A673 (cell line): ENCODE data around the gene SERPINE1. TPM values are rescaled to one million over a fixed set of nuclear protein-coding genes. Genes with fewer than 3 reads are reported as not detected.

Source experiments
- BruUV-seq: library from RNA; stranded (reverse); fragments of 400-500 nt; replicated peaks from 2 replicates; lab custom pipeline; 2021; lab: Mats Ljungman, UMichigan
- CTCF ChIA-PET: fragments of 300-600 bp; sonication (Branson Sonifier 250); formaldehyde crosslinking; loops from one replicate; lab custom pipeline; 2022; ENCODE audit warnings: antibody characterized with exemption; lab: Charles Lee
- POLR2A ChIA-PET: fragments of 300-600 bp; sonication (Branson Sonifier 250); formaldehyde crosslinking; loops from one replicate; lab custom pipeline; 2022; ENCODE audit warnings: antibody characterized with exemption; ENCODE audit not compliant: low non-redundant PET; lab: Charles Lee
- DNase-seq: peaks from one replicate; pipeline ENCODE4 v3.0.0-alpha.2; 2015; ENCODE audit warnings: low spot score
- H3K27ac ChIP-seq: fragments of 200-600 bp; sonication (generic); 2 replicates; pipeline ENCODE4 v1.5.1; 2016; ENCODE audit warnings: mixed run types, low read depth, mild to moderate bottlenecking, mixed read lengths, antibody characterized with exemption, low read length; ENCODE audit not compliant: poor library complexity, severe bottlenecking
- H3K27me3 ChIP-seq: fragments of 200-600 bp; sonication (generic); replicated peaks from 2 replicates; pipeline ENCODE4 v1.6.1; 2017; ENCODE audit warnings: mixed run types, low read depth, mild to moderate bottlenecking, mixed read lengths, antibody characterized with exemption, low read length; ENCODE audit not compliant: insufficient read depth, poor library complexity
- H3K36me3 ChIP-seq: fragments of 200-600 bp; sonication (generic); 2 replicates; pipeline ENCODE4 v1.6.1; 2016; ENCODE audit warnings: mixed run types, mild to moderate bottlenecking, mixed read lengths, antibody characterized with exemption, low read length; ENCODE audit not compliant: insufficient read depth, poor library complexity, severe bottlenecking
- H3K4me1 ChIP-seq: fragments of 200-600 bp; sonication (generic); 2 replicates; pipeline ENCODE4 v1.6.1; 2017; ENCODE audit warnings: mixed run types, mild to moderate bottlenecking, mixed read lengths, antibody characterized with exemption, low read length; ENCODE audit not compliant: insufficient read depth, poor library complexity, severe bottlenecking
- H3K4me3 ChIP-seq: fragments of 200-600 bp; sonication (generic); 2 replicates; pipeline ENCODE4 v1.5.1; 2016; ENCODE audit warnings: low read depth, mixed run types, mild to moderate bottlenecking, mixed read lengths, low read length; ENCODE audit not compliant: poor library complexity, severe bottlenecking
- H3K9me3 ChIP-seq: fragments of 200-600 bp; sonication (generic); 2 replicates; pipeline ENCODE4 v1.6.1; 2016; ENCODE audit warnings: mixed run types, low read depth, mild to moderate bottlenecking, mixed read lengths, antibody characterized with exemption, low read length; ENCODE audit not compliant: poor library complexity, severe bottlenecking
- EZH2 ChIP-seq: fragments of 200-600 bp; sonication (generic); IDR thresholded peaks from 2 replicates; pipeline ENCODE4 v1.6.1; 2017; ENCODE audit warnings: borderline replicate concordance, low read depth, mild to moderate bottlenecking, mixed read lengths, antibody characterized with exemption, low read length; ENCODE audit not compliant: poor library complexity, severe bottlenecking
- intact Hi-C: fragments of 100-400 bp; cut with micrococcal nuclease; formaldehyde crosslinking; loops from one replicate; pipeline ENCODE4 v1.10.0; 2022; ENCODE audit not compliant: unreplicated experiment
- total RNA-seq: library from RNA; stranded (reverse); gene quantifications from 2 replicates; pipeline ENCODE4 v1.2.3, GENCODE V29; 2021
- TF ChIP-seq, protein P1 (sequence below): fragments of 300-800, 200-600 bp; sonication (generic); conservative IDR thresholded peaks from 2 replicates; pipeline ENCODE4 v1.5.1; 2017; ENCODE audit warnings: low read depth, mild to moderate bottlenecking, antibody characterized with exemption, low read length, moderate library complexity, mixed read lengths

The SERPINE1 gene
- total RNA-seq, 1 experiment from 2014 or later = 5.3 TPM

DNA sequence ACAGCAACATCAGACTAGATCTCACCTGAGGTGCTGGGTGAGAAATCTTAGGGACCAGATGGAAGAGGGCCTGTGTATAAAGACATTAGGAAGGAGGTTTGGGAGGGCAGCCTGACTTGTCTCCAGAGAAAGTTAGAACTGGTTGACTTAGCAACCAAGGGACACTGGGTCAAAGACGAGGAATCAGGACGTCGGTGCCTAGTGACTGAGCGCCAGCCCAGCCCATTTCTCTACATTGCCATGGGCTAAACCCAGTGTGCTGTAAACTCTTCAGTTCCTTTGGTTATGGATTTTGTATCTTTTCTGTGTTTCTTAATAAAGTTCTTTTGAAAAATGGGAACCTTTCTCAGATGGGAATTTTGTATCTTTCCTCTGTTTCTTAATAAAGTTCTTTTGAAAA, 29.3 kb upstream of the SERPINE1 start:
- ChIA-PET CTCF (no interaction called here), POLR2A (no interaction called here)
- TF ChIP-seq, protein P1, sequence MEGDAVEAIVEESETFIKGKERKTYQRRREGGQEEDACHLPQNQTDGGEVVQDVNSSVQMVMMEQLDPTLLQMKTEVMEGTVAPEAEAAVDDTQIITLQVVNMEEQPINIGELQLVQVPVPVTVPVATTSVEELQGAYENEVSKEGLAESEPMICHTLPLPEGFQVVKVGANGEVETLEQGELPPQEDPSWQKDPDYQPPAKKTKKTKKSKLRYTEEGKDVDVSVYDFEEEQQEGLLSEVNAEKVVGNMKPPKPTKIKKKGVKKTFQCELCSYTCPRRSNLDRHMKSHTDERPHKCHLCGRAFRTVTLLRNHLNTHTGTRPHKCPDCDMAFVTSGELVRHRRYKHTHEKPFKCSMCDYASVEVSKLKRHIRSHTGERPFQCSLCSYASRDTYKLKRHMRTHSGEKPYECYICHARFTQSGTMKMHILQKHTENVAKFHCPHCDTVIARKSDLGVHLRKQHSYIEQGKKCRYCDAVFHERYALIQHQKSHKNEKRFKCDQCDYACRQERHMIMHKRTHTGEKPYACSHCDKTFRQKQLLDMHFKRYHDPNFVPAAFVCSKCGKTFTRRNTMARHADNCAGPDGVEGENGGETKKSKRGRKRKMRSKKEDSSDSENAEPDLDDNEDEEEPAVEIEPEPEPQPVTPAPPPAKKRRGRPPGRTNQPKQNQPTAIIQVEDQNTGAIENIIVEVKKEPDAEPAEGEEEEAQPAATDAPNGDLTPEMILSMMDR = no peak
- Histone ChIP-seq H3K9me3 (no peaks in the 10 kb centered on the region), H3K27me3 (no peaks in the 10 kb centered on the region), H3K27ac (no peak overlapping the region), H3K36me3 (no peaks in the 10 kb centered on the region), H3K4me1 (peaks cover 12% of the 10 kb centered on the region), H3K4me3 (no peak overlapping the region)
- no peak for DNase-seq
- no TSS peak for BruUV-seq
- intact Hi-C loops = loop anchor here (10.0 kb wide), 1 partner anchor 77 kb away; no protein-coding TSS in a partner anchor

DNA sequence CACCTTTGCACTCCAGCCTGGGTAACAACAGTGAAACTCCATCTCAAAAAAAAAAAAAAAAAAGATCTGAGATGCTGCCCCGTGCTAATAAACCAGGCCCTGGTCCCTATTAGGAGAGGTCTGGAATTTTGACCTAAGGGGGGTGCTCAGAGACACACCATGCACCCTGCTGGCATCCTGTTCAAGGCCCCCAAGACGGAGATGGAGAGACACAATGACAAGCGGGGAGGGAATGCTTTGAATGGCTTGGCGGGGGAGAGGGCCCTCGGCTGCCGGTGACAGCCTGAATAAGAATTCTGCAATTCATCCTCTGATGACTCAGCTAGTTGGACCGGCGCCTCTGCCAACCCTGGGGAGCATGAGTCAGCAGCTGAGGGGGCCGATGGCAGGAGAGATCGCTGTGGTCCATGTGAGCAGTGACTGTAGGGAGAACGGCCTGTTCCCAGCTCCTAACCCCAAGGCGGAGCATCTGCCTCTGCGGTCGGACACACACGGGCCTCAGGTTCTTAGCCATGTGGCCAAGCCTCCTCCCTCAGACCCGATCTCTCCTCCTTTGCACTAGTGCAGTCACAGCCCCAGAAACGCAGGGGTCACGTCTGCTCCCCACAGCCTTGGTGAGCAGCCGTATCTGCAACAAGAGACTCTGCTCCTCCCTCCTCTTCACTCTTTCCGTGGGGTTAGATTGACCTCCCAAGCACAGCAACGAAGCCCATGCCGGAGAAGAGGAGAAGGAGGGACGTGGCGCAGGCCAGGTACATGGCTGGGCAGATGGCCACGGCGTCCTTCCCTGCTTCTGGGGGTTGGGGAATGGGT, 26.7 kb upstream of the SERPINE1 start:
- no peaks in the 10 kb centered on the region for H3K27me3 ChIP-seq
- BruUV-seq = TSS peak; percentile 7
- H3K36me3 ChIP-seq = no peaks in the 10 kb centered on the region
- no peak overlapping the region for H3K4me3 ChIP-seq
- H3K4me1 ChIP-seq = peaks cover 20% of the 10 kb centered on the region
- intact Hi-C loops = loop anchor here (2.0 to 10.0 kb wide), 2 partner anchors 35 to 75 kb away; no protein-coding TSS in a partner anchor
- no peaks in the 10 kb centered on the region for H3K9me3 ChIP-seq
- peak; percentile 96 for DNase-seq
- ChIA-PET POLR2A (interaction anchor here (0.6 to 0.7 kb wide), 2 partner anchors 15 to 44 kb away, joined by 6 to 8 read pairs; no protein-coding TSS in a partner anchor), CTCF (no interaction called here)
- H3K27ac ChIP-seq = peak overlapping the region; percentile 65
- TF ChIP-seq, protein P1 = no peak
- no peak for TF ChIP-seq EZH2

DNA sequence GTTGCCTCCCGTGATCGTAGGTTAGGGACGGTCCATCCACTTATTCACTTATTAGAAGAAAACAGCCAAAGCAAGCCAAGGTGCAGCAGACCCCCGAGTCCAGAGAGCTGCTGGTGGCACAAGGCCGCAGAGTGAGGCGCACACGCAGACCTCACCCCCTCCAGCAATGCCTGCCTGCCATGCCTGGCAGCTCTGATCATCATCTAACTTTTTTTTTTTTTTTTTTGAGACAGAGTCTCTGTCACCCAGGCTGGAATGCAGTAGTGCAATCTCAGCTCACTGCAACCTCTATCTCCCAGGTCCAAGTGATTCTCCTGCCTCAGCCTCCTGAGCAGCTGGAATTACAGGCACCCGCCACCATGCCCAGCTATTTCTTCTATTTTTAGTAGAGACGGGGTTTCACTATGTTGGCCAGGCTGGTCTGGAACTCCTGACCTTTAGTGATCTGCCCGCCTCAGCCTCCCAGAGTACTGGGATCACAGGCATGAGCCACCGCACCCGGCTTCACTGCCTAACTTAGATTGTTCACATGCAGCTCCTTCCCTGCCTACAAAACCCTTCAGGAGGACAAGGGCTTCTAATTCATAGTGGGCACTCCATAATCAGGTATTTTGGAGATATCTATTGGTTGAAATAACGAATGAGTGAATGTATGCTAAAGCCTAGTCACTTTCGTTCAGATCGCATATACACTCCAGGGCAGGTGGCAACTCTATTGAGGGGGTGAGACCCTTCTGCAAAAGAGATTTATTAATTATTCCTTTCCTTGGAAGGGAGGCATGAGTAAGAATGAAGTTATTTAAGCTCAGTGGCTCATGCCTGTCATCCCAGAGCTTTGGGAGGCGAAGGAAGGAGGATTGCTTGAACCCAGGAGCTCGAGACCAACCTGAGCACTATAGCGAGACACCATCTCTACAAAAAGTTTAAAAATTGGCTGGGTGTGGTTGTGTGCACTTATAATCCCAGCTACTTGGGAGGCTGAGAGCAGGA, 25.8 kb upstream of the SERPINE1 start:
- TF ChIP-seq, protein P1 = no peak
- TF ChIP-seq EZH2 = no peak
- intact Hi-C loops = loop anchor here (2.0 kb wide), 1 partner anchor 34 kb away; no protein-coding TSS in a partner anchor
- ChIA-PET POLR2A (interaction anchor here (0.6 kb wide), 1 partner anchor 489 kb away, joined by 3 read pairs; the partner anchor contains the start of gene MOSPD3), CTCF (interaction anchor here (0.6 kb wide), 1 partner anchor 134 kb away, joined by 7 read pairs; no protein-coding TSS in a partner anchor)
- H3K4me3 ChIP-seq = no peak overlapping the region
- H3K27ac ChIP-seq = peak overlapping the region; percentile 65
- no peaks in the 10 kb centered on the region for H3K27me3 ChIP-seq
- no TSS peak for BruUV-seq
- no peaks in the 10 kb centered on the region for H3K36me3 ChIP-seq
- H3K4me1 ChIP-seq = peaks cover 20% of the 10 kb centered on the region
- no peaks in the 10 kb centered on the region for H3K9me3 ChIP-seq
- DNase-seq = no peak
